ENCODE results near the gene RTL10.

Gene RTL10

GRCh38 chr22:19807161-19807913, 47.3 kb downstream of the RTL10 start:
- DNase-seq, result no peak

- no peak for DNase-seq
Observed at GRCh38 chr22:19806213-19807160, 48.2 kb downstream of the RTL10 start.

GRCh38 chr22:19805821-19806212, 48.9 kb downstream of the RTL10 start:
- DNase-seq, result no peak

Data from NCI-H187 treated with DMSO at 0.1 percent for 48 hours (cell line).